K562 (cell line): Measurements from ENCODE around the gene TMEM185B.
"Not testable (repeated sequence)": the region's sequence is repeated elsewhere in the genome, so short reads cannot be mapped to it uniquely, and the experiment has no call there.

Source experiments
- ELF1 ChIP-seq: fragments of 200-800 bp; sonication (Bioruptor generic); IDR thresholded peaks from 2 replicates; pipeline ENCODE4 v1.6.1; 2016; ENCODE audit warnings: missing genetic modification characterization, missing compliant biosample characterization
- SUPT5H ChIP-seq: fragments of 450-650 bp; IDR thresholded peaks from 2 replicates; pipeline ENCODE4 v1.6.1; 2016

GRCh38 chr2:120199817-120200459, 23.3 kb downstream of the TMEM185B start:
- not testable (repeated sequence) for TF ChIP-seq SUPT5H; ELF1 (tag)
